NAMALWA (cell line): Measurements from ENCODE around the gene USP22.
"Not testable (repeated sequence)": the region's sequence is repeated elsewhere in the genome, so short reads cannot be mapped to it uniquely, and the experiment has no call there.

Source experiments
- DNase-seq: peaks from one replicate; pipeline ENCODE4 v3.0.0-alpha.2; 2015; ENCODE audit warnings: low spot score

The USP22 gene

GRCh38 chr17:20988001-20988636 lies 54.7 kb downstream of the USP22 start:
- no peak for DNase-seq

GRCh38 chr17:20987511-20987910 lies 55.3 kb downstream of the USP22 start:
- no peak for DNase-seq

GRCh38 chr17:20986767-20987510 lies 55.9 kb downstream of the USP22 start:
- DNase-seq, result no peak

- DNase-seq, result no peak
Measured at GRCh38 chr17:20983359-20983637, 59.5 kb downstream of the USP22 start.

- DNase-seq, result no peak
Measured at GRCh38 chr17:20982589-20983358, 60.0 kb downstream of the USP22 start.

- no peak for DNase-seq
Measured at GRCh38 chr17:20981046-20981920, 61.5 kb downstream of the USP22 start.

- DNase-seq, result no peak
Measured at GRCh38 chr17:20979792-20980083, 63.1 kb downstream of the USP22 start.

GRCh38 chr17:20979007-20979791 lies 63.6 kb downstream of the USP22 start:
- not testable (repeated sequence) for DNase-seq

GRCh38 chr17:20977609-20978253 lies 65.1 kb downstream of the USP22 start:
- DNase-seq, result not testable (repeated sequence)

GRCh38 chr17:20975566-20975965 lies 67.2 kb downstream of the USP22 start:
- no peak for DNase-seq

GRCh38 chr17:20970329-20970728 lies 72.5 kb downstream of the USP22 start:
- no peak for DNase-seq

- no peak for DNase-seq
Measured at GRCh38 chr17:20968913-20969616, 73.7 kb downstream of the USP22 start.

- DNase-seq, result no peak
Measured at GRCh38 chr17:20967776-20968175, 75.0 kb downstream of the USP22 start.

- peak; percentile 6 for DNase-seq
Measured at GRCh38 chr17:20966870-20967269, 75.9 kb downstream of the USP22 start.

- no peak for DNase-seq
Measured at GRCh38 chr17:20965492-20965891, 77.3 kb downstream of the USP22 start.

- no peak for DNase-seq
Measured at GRCh38 chr17:20961586-20961985, 81.2 kb downstream of the USP22 start.

GRCh38 chr17:20960871-20961270 lies 81.9 kb downstream of the USP22 start:
- DNase-seq, result no peak

- no peak for DNase-seq
Measured at GRCh38 chr17:20955427-20956323, 87.1 kb downstream of the USP22 start.

- DNase-seq, result no peak
Measured at GRCh38 chr17:20954794-20955193, 88.0 kb downstream of the USP22 start.
